COR-L47 (cell line): ENCODE data around the gene VAMP1.
"Not testable (repeated sequence)": the region's sequence is repeated elsewhere in the genome, so short reads cannot be mapped to it uniquely, and the experiment has no call there.

Experiments used
- DNase-seq: peaks from one replicate; lab custom pipeline; 2025; lab: John Stamatoyannopoulos, UW

Gene VAMP1, protein sequence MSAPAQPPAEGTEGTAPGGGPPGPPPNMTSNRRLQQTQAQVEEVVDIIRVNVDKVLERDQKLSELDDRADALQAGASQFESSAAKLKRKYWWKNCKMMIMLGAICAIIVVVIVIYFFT

DNA sequence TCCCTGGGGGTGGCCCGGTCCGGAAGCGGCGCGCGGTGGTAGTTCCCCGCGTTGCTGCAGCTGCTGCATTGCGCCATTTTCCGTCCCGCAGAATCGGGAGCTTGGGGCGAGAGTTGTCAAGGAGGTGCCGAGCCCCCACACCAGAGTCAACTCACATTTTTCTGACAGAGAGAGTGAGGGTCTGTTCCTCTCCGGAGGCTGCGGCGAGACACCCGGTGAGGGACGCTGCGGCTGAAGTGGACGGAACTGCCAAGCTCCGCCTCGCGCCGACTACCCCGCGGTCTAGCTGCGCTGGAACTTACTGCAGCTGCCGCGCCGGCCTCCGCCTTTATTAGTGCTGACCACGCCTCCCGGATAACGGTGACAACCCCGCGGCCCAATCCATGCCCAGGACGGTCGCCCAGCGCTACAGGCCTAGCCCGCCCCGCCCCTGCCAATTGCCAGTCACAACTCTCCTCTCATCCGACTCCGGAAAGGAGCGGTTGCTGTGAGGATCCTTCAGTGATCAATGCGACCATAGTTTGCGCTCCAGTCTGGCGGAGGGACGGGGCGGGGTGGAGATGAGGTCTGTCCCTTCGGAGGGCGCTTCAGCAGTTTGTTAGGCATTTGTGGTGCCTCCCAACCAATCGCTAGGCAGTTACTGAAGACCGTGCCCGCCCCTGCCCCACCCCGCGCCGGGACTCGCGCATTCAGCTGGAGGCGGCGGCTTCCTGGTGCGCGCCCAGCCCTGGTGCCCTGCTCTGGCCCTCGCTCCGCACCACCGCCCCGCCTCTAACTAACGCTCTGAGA, at the start of gene VAMP1:
TSS of gene VAMP1 (minus strand) at position 303 of the 789 bp plus-strand sequence. CDS start at position 157, 146 bp downstream.
- peak; percentile 92 for DNase-seq

DNA sequence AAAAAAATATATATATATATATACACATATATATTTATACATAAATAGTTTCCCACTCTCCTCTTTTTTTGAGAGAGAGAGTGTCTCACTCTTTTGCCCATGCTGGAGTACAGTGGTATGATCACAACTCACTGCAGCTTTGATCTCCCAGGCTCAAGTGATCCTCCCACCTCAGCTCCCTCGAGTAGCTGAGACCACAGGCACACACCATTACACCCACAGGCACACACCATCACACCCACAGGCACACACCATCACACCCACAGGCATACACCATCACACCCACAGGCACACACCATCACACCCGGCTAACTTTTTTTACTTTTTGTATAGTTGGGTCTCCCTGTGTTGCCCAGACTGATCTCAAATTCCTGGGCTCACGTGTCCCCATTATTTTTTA, 49.7 kb upstream of the VAMP1 start:
- DNase-seq, result no peak

DNA sequence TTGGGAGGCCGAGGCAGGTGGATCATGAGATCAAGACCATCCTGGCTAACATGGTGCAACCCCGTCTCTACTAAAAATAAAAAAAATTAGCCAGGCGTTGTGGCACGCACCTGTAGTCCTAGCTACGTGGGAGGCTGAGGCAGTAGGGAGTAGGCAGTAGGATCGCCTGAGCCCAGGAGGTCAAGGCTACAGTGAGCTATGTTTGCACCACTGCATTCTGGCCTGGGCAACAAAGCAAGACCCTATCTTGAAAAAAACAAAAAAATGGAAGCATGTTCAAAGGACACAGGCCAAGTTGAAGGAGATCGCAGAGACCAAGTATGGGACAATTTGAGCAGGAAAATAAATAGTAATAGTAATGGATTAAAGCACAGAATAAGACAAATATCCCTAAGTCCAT, 37.6 kb upstream of the VAMP1 start:
- no peak for DNase-seq

DNA sequence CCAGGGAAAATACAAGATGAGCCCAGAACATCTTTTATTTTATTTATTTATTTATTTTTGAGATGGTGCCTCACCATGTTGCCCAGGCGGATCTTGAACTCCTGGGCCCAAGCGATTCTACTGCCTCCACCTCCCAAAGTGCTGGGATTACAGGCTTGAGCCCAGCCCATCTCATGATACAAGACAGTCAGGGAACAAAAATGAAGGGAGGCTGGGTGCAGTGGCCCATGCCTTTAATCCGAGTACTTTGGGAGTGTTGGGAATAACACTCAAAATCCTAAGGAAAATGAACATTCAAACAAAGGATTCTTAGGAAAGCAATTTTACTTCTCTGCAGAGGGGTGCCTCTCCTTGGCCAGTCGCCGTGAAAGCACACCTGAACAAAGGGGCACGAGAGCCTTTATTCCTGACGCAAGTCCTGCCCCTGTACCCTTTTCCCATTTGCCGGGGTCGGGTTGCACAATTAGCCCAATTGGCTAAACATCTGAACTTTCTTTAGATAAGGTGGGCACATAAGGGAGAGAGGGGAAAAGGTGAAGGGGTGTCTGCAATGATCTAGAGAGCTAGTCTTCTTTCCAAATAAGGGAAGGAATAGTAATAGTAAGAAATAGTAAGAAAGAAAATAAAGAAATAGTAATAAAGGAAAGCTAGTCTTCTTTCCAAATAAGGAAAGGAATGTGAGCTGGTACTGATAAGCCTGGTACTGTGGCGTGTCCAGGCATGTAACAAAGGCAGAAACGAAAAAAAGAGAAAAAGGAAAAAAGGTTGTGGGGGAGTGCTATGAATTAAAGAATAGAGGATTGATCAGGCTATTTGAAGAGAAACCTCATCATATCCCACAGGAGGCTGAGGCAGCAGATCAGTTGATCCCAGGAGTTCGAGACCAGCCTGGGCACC, 36.9 kb upstream of the VAMP1 start:
- DNase-seq, result no peak

DNA sequence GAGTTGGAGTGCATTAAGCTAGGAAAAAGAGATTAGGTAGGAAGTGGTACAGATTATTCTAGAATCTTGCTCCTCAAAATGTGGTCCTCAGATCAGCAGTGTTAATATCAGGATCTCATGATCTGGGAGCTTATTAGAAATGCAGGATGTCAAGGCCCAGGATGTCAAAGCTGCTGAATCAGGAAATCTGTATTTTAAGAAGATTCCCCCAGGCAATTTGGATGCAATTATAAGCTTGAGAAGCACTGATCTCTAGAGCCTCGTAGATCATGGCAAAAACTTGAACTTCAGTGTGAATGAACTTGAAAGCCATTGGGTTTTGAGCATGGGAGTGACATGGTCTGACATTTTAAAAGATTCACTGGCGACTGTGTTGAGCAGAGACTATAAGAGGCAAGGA, 30.0 kb upstream of the VAMP1 start:
- DNase-seq, result no peak

DNA sequence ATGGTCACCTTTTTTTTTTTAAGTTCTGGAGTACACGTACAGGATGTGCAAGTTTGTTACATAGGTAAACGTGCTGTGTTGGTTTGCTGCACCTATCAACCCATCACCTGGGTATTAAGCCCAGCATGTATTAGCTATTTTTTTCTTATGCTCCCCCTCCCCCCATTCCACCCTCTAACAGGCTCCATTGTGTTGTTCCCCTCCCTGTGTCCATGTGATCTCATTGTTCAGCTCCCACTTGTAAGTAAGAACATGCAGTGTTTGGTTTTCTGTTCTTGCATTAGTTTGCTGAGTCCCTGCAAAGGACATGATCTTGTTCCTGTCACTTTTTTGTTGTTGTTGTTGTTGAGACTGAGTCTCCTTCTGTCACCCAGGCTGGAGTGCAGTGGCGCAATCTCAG, 26.8 kb upstream of the VAMP1 start:
- DNase-seq, result not testable (repeated sequence)

DNA sequence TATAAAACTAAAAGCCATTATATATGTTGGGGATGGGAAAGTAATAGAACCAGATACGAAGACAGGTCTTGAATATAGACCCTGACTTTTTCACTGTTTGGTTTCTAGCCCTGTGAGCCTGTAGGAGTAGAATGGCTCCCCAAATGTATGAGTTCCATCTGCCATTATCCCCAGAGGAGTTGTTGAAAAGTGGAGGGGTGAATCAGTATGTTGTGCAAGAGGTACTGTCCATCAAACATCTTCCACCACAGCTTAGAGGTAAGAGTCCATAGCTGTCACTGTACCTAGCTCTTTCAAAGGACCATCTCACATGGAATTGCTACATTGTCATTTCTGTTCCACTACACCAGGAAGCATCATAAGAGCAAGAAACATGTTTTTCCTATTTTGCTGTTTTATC, 24.5 kb upstream of the VAMP1 start:
- no peak for DNase-seq

DNA sequence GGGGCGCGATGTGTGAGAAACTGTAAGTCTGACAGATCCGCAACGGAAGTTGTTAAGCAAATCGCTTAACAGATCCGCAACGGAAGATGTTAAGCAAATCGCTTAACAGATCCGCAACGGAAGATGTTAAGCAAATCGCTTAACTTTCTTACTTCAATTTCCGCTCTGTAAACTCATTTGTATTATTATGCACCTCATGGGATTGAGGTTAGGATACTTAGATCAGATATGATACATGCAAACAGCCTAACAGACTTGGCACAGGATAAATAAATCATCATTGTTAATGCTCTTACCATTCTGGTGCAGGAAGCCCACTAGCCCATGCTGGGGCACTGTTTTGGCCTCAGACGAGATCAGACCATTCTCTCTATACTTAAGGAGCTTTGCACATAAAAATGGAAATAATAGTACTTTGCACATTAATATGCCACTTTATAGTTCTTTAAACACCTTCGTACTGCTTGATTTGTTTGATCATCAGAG, 23.8 kb upstream of the VAMP1 start:
- no peak for DNase-seq

DNA sequence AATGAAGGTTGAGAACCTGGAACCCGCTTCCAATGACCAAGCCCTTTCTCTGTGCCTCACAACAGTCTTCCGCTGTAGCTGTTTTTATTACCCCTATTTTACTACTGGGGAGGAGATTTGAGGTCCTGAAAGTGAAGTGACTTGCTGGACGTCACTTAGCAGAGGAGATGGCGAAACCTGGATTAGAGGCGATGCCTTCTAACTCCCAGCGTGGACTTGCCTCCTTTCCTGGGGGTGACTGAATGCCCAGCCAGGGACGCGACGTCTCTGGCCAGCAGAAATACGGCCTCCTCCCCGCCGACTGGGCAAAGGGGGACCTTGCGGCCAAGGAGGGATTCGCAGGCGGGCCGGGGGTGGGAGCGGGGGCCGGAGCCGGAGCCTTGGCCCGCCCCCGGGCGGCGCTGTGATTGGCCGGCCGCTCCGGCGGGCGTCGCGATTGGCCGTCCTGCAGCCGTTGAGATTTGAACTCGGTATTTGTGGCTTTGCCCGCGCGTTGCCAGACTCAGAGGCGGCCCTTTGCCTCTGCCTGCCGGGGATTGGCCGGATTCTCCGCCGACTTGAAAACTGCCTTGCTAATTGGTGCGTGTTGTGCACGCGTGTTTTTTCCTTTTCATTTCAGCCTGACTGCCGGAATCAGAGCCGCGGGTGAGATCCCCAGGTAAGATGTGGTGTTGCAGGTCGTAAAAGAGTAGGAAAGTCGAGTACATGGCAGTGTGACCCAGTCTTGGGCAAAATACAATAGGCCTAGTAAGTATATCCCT, 23.2 kb upstream of the VAMP1 start, which contains the start of gene NCAPD2:
TSS of gene NCAPD2 (plus strand) at position 606 of the 761 bp plus-strand sequence. CDS start 997 bp downstream, outside the sequence.
- DNase-seq, result peak; percentile 87

DNA sequence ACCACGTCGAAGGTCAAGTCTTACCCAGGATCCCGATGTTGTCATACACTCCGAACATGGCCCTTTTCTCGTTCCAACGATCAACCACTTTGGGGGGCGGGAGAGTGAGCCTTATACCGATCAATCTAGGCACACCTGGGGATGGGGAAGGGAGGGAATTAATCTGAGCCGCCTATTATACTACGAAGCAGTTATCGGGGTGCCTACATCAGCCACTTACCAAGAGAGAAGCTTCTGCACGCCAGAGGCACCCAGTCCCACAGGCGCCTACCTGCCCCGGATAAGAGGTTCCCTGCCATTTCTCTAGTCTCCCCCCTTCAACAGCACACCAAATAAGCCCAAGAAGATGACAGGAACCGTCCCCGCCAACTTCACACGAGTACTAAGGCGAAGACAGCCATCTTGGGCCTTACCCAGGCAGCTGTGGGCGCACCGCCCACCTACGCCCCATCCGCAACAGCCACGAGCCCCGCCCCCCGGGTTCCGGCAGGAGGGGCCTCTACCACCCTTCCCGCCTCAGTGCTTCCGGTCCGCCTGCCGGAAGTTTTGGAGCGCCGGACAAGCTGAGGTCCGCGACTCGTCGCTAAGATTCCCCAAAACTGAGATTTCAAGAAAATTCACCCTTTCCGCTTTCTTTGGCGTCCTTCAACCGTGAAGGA, 22.5 kb upstream of the VAMP1 start, which contains the start of gene MRPL51:
TSS of gene MRPL51 (minus strand) at position 425 of the 659 bp plus-strand sequence. CDS start at position 299, 126 bp downstream.
- DNase-seq, result peak; percentile 78

DNA sequence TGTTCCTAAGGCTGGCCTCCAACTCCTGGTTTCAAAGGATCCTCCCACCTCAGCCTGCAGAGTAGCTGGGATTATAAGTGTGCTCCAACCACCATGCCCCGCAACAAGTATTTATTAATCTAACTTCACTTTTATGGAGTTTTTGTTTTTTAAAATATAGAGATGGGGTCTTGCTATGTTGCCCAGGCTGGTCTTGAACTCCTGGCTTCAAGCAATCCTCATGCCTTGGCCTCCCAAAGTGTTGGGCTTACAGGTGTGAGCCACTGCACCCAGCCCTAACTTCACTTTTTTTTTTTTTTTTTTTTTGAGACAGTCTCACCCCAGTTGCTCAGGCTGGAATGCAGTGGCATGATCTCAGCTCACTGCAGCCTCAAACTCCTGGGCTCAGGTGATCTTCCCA, 20.2 kb upstream of the VAMP1 start:
- DNase-seq, result not testable (repeated sequence)

DNA sequence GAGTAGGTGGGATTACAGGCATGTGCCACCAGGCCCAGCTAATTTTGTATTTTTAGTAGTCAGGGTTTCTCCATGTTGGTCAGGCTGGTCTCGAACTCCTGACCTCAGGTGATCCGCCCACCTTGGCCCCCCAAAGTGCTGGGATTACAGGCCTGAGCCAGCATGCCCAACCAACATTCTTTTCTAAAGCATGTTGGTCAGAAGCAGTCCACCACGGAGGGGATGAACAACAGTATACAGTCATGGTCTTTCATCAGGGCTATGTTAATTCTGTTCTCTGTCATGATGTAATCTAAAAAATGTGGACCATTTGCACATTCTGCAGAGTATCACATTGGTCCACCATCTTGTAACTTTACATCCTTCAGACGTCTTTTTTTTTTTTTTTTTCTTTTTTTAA, 19.0 kb upstream of the VAMP1 start:
- DNase-seq, result no peak

DNA sequence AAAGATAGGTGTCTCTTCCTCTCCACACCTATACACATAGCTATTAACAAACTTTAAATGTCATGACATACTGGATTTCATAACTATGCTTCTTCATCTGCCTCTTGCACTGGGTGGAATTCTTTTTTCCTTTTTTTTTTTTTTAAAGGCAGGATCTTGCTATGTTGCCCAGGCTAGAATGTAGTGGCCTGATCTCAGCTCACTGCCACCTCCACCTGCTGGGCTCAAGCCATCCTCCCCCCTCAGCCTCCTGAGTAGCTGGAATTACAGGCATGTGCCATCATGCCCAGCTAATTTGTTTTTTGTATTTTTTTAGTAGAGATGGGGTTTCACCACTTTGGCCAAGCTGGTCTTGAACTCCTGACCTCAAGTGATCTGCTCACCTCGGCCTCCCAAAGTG, 17.8 kb upstream of the VAMP1 start:
- DNase-seq, result no peak

DNA sequence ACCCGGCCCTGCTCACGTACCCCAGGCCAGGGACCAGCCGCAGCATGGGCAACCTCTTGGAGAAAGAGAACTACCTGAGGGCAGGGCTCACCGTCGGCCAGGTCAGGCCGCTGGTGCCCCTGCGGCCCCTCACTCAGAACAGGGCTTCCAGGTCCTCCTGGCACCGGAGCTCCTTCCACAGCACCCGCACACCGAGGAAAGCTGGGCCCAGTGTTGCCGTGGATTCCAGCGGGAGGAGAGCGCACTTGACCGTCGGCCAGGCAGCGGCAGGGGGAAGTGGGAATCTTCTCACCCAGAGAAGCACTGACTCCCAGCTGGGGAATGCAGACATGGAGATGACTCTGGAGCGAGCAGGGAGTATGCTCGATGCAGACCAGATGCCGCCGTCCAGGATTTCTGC, 7.9 kb upstream of the VAMP1 start:
- DNase-seq, result no peak

DNA sequence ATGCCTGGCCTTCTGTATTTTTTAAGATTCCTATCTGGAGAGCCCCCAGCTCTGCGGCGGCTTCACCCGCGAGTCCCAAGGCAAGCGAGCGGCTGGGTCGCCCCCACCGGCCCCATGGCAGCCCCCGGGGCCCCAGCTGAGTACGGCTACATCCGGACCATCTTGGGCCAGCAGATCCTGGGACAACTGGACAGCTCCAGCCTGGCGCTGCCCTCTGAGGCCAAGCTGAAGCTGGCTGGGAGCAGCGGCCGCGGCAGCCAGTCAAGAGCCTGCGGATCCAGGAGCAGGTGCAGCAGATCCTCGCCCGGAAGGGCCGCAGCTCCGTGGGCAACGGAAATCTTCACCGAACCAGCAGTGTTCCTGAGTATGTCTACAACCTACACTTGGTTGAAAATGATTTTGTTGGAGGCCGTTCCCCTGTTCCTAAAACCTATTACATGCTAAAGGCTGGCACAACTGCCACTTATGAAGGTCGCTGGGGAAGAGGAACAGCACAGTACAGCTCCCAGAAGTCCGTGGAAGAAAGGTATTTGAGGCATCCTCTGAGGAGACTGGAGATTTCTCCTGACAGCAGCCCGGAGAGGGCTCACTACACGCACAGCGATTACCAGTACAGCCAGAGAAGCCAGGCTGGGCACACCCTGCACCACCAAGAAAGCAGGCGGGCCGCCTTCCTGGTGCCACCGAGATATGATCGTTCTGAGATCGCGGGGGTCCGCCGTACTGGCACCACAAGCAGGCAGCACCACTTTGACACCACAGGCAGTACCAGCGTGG, 7.3 kb upstream of the VAMP1 start:
- not testable (repeated sequence) for DNase-seq

DNA sequence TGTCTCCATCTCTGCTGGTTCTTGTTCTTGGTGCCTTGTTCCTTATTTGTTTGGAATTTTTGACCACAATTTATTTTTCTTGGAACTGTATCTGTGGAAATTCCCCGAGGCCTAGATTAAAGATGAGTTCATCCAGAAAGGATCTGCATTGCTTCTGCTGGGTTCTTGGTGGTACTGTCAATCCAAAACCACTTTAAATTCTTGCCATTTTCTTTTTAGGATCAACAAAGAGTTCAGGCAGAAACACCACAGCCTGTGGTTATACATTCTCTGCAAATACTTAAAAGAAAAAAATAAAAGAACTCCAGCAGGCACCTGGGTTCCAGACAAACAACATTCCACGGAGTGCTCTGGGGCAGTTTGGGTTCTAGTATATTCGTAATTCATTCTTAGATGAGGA, 6.0 kb upstream of the VAMP1 start:
- DNase-seq, result no peak

DNA sequence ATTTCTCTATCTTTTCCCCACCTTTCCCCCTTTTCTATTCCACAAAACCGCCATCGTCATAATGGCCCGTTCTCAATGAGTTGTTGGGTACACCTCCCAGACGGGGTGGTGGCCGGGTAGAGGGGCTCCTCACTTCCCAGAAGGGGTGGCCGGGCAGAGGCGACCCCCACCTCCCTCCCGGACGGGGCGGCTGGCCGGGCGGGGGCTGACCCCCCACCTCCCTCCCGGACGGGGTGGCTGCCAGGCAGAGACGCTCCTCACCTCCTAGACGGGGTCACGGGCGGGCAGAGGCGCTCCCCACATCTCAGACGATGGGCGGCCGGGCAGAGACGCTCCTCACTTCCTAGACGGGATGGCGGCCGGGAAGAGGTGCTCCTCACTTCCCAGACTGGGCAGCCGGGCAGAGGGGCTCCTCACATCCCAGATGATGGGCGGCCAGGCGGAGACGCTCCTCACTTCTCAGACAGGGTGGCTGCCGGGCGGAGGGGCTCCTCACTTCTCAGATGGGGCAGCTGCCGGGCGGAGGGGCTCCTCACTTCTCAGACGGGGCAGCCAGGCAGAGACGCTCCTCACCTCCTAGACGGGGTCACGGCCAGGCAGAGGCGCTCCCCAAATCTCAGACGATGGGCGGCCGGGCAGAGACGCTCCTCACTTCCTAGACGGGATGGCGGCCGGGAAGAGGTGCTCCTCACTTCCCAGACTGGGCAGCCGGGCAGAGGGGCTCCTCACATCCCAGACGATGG, 4.9 kb upstream of the VAMP1 start:
- not testable (repeated sequence) for DNase-seq

DNA sequence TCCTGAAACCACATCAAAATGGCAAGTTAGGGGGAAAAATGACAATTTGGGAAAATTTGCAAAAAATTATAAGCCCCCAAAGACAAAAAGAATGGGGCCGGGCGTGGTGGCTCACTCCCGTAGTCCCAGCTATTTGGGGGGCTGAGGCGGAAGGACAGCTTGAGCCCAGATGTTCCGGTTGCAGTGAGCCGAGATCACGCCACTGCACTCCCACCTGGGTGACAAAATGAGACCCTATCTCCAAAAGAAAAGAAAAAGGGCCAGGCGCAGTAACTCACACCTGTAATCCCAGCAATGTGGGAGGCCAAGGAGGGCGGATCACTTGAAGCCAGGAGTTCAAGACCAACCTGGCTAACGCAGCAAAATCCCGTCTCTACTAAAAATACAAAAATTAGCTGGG, 2.0 kb upstream of the VAMP1 start:
- DNase-seq, result no peak

DNA sequence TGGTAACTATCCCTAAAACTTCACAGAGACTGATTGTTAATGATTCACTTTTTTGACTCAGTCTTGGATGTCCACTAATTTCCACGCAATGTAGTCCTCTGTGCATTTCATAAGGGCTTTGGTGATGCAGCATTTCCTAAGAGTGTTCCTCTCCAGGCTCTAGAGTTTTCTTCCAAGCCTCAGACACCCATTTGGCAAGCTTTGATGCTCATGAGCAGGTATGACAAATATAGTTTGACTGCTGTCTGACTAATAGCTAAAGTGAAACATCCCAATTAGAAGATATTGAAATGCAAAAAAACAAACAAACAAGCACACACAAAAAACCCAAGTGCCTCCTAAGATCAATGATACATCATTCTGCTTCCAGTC, 1.5 kb upstream of the VAMP1 start:
- no peak for DNase-seq
